Loucy (cell line): Measurements from ENCODE around the gene DYNLL1.

Experiments
- H2AFZ ChIP-seq: fragments of 200-600 bp; sonication (generic); 2 replicates; pipeline ENCODE4 v1.6.0; 2016; ENCODE audit warnings: antibody characterized with exemption, mild to moderate bottlenecking, low read length, moderate library complexity
- H3F3A ChIP-seq: fragments of 200-600 bp; 2 replicates; pipeline ENCODE4 v1.6.0; 2016; ENCODE audit warnings: antibody characterized with exemption, low read depth, mild to moderate bottlenecking
- H3K27me3 ChIP-seq: fragments of 200-600 bp; sonication (generic); 2 replicates; pipeline ENCODE4 v1.6.1; 2014; ENCODE audit warnings: low read length, mild to moderate bottlenecking; ENCODE audit not compliant: insufficient read depth, poor library complexity, severe bottlenecking
- H3K36me3 ChIP-seq: fragments of 200-600 bp; sonication (generic); 2 replicates; pipeline ENCODE4 v1.6.1; 2016; ENCODE audit warnings: low read length; ENCODE audit not compliant: insufficient read depth
- H3K4me1 ChIP-seq: fragments of 200-600 bp; sonication (generic); 2 replicates; pipeline ENCODE4 v1.5.1; 2014; ENCODE audit warnings: low read length, mild to moderate bottlenecking; ENCODE audit not compliant: insufficient read depth, poor library complexity, severe bottlenecking
- H3K4me2 ChIP-seq: fragments of 200-600 bp; sonication (generic); 2 replicates; pipeline ENCODE4 v1.6.0; 2014; ENCODE audit warnings: antibody characterized with exemption, low read length, low read depth, mild to moderate bottlenecking; ENCODE audit not compliant: poor library complexity, severe bottlenecking
- H3K4me3 ChIP-seq: fragments of 200-600 bp; sonication (generic); 2 replicates; pipeline ENCODE4 v1.5.1; 2014; ENCODE audit warnings: low read length, mild to moderate bottlenecking, mixed read lengths; ENCODE audit not compliant: poor library complexity, severe bottlenecking
- H3K79me2 ChIP-seq: fragments of 200-600 bp; sonication (generic); 2 replicates; pipeline ENCODE4 v1.6.1; 2014; ENCODE audit warnings: low read length; ENCODE audit not compliant: insufficient read depth
- H3K9ac ChIP-seq: fragments of 200-600 bp; sonication (generic); 2 replicates; pipeline ENCODE4 v1.6.0; 2014; ENCODE audit warnings: mild to moderate bottlenecking, low read depth, low read length, moderate library complexity; ENCODE audit not compliant: poor library complexity, severe bottlenecking
- H3K9me2 ChIP-seq: fragments of 200-600 bp; sonication (generic); replicated peaks from 2 replicates; pipeline ENCODE4 v1.6.1; 2016; ENCODE audit warnings: low read depth, low read length, mixed read lengths
- H3K9me3 ChIP-seq: fragments of 200-600 bp; sonication (generic); 2 replicates; pipeline ENCODE4 v1.6.1; 2014; ENCODE audit warnings: mild to moderate bottlenecking, antibody characterized with exemption, low read length, low read depth; ENCODE audit not compliant: insufficient read depth
- H4K20me1 ChIP-seq: fragments of 200-600 bp; sonication (generic); 2 replicates; pipeline ENCODE4 v1.6.0; 2014; ENCODE audit warnings: antibody characterized with exemption, low read length, mild to moderate bottlenecking; ENCODE audit not compliant: insufficient read depth, poor library complexity, severe bottlenecking
- EZH2phosphoT487 ChIP-seq: fragments of 200-600 bp; IDR thresholded peaks from 2 replicates; pipeline ENCODE4 v1.6.1; 2018; ENCODE audit warnings: antibody characterized with exemption, mild to moderate bottlenecking, moderate library complexity, borderline replicate concordance
- TF ChIP-seq, protein P1 (sequence below): fragments of 200-600 bp; sonication (generic); conservative IDR thresholded peaks from 2 replicates; pipeline ENCODE4 v1.5.1; 2014; ENCODE audit warnings: mild to moderate bottlenecking, antibody characterized with exemption, low read length

The DYNLL1 gene

DNA sequence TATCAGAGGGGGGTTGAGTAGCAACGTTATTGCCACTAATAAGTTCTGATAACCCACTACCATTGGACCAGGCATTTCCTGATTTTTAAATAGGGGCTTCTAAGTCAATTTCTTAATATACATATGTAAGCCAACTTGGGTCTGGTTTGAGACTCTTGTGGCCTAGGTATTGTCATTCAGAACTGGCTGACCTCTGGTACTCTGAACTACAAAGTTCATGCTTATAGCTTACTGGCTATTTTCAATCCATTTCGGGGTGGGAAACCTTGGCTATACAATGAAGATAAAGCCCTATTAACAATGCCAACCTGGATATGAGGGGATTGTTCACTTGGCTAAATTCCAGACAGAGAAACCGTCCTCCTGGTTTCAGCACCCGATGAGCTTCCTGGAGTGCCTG, 8.7 kb downstream of the DYNLL1 start:
- Histone ChIP-seq H3K36me3 (no peaks in the 10 kb centered on the region), H2AFZ (no peak overlapping the region), H3K9ac (no peak overlapping the region), H3K9me3 (no peaks in the 10 kb centered on the region), H3K27me3 (no peaks in the 10 kb centered on the region), H3F3A (no peaks in the 10 kb centered on the region), H3K79me2 (no peaks in the 10 kb centered on the region), H3K4me1 (no peaks in the 10 kb centered on the region), H3K9me2 (no peaks in the 10 kb centered on the region), H4K20me1 (no peaks in the 10 kb centered on the region), H3K4me3 (no peak overlapping the region), H3K4me2 (no peak overlapping the region)
- TF ChIP-seq, protein P1, sequence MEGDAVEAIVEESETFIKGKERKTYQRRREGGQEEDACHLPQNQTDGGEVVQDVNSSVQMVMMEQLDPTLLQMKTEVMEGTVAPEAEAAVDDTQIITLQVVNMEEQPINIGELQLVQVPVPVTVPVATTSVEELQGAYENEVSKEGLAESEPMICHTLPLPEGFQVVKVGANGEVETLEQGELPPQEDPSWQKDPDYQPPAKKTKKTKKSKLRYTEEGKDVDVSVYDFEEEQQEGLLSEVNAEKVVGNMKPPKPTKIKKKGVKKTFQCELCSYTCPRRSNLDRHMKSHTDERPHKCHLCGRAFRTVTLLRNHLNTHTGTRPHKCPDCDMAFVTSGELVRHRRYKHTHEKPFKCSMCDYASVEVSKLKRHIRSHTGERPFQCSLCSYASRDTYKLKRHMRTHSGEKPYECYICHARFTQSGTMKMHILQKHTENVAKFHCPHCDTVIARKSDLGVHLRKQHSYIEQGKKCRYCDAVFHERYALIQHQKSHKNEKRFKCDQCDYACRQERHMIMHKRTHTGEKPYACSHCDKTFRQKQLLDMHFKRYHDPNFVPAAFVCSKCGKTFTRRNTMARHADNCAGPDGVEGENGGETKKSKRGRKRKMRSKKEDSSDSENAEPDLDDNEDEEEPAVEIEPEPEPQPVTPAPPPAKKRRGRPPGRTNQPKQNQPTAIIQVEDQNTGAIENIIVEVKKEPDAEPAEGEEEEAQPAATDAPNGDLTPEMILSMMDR, result no peak
- no peak for TF ChIP-seq EZH2phosphoT487

DNA sequence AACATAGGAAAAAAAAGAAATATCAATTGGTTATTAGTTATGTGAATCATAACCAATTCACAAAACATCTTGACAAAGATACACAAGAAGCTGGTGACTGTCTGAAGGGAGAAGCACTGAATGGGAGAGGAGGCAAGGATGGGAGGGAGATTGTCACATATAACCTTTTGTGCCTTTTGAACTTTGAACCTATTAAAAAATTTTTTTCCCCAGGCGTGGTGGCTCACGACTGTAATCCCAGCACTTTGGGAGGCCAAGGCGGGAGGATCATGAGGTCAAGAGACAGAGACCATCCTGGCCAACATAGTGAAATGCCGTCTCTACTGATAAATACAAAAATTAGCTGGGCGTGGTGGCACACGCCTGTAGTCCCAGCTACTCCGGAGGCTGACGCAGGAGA, 12.6 kb downstream of the DYNLL1 start:
- Histone ChIP-seq H3K4me2 (no peak overlapping the region), H3F3A (no peaks in the 10 kb centered on the region), H3K9me2 (no peaks in the 10 kb centered on the region), H3K9me3 (no peaks in the 10 kb centered on the region), H3K4me1 (no peaks in the 10 kb centered on the region), H3K27me3 (no peaks in the 10 kb centered on the region), H3K36me3 (no peaks in the 10 kb centered on the region), H3K79me2 (no peaks in the 10 kb centered on the region), H3K9ac (no peak overlapping the region), H2AFZ (no peak overlapping the region), H4K20me1 (no peaks in the 10 kb centered on the region), H3K4me3 (no peak overlapping the region)
- TF ChIP-seq, protein P1, result no peak
- TF ChIP-seq EZH2phosphoT487, result no peak

DNA sequence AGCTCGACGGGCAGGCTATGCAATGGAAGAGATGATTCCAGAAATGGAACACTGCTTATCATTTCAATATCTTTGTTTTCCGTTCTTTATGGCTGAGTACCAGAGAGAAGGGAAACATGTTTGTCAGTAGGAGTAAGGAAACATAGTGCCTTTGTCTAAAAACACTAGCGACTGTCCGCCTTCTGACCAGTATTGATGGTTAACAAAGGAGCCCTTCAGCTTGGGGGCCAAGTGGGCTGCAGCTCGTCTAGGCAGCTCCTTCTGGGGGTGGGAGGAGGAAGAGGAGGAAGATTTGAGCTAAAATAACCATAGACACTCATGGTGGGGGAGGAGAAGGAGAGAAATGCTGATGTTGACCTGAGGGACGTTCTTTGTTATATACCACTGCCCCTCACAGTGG, 18.1 kb downstream of the DYNLL1 start:
- Histone ChIP-seq H3K36me3 (no peaks in the 10 kb centered on the region), H3K79me2 (no peaks in the 10 kb centered on the region), H3K27me3 (no peaks in the 10 kb centered on the region)

More for the DNA sequence above, 18.1 kb downstream of the DYNLL1 start:
- Histone ChIP-seq H3K9me3 (no peaks in the 10 kb centered on the region), H3K9ac (no peak overlapping the region), H3K4me3 (no peak overlapping the region), H3K4me2 (no peak overlapping the region), H3K9me2 (no peaks in the 10 kb centered on the region), H2AFZ (no peak overlapping the region), H3F3A (no peaks in the 10 kb centered on the region), H3K4me1 (no peaks in the 10 kb centered on the region), H4K20me1 (no peaks in the 10 kb centered on the region)
- no peak for TF ChIP-seq EZH2phosphoT487
- TF ChIP-seq, protein P1, result no peak
